ENCODE measurements around the gene TRIM50. TPM values are rescaled to one million over a fixed set of nuclear protein-coding genes. Genes with fewer than 3 reads are reported as not detected.
"Not testable (repeated sequence)": the region's sequence is repeated elsewhere in the genome, so short reads cannot be mapped to it uniquely, and the experiment has no call there.

Gene TRIM50
- not detected for total RNA-seq

DNA sequence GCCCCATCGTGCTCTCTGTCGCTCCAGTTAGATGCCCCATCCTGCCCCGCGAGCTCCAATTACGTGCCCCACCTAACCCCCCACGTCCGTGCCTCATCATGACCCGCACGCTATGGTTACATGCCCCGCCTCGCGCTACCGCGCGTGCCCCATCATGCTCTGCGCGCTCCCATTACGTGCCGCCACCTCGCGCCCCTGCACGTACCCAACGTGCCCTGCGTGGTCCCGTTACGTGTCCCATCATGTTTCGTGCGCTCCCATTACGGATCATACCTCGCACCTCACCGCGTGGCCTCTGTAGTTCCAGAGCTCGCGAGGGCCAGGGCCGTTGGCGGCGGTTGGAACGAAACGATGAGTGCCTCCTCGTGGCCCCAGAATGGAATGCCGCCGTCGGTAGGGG is at the start of gene TRIM50, which contains the start of gene FKBP6:
TSS of gene TRIM50 (minus strand) at position 161 of the 400 bp plus-strand sequence. CDS start 3,295 bp downstream, outside the sequence.
TSS of gene FKBP6 (plus strand) at position 240 of the 400 bp plus-strand sequence. CDS start 268 bp downstream, outside the sequence.
- DNase-seq, result not testable (repeated sequence)

DNA sequence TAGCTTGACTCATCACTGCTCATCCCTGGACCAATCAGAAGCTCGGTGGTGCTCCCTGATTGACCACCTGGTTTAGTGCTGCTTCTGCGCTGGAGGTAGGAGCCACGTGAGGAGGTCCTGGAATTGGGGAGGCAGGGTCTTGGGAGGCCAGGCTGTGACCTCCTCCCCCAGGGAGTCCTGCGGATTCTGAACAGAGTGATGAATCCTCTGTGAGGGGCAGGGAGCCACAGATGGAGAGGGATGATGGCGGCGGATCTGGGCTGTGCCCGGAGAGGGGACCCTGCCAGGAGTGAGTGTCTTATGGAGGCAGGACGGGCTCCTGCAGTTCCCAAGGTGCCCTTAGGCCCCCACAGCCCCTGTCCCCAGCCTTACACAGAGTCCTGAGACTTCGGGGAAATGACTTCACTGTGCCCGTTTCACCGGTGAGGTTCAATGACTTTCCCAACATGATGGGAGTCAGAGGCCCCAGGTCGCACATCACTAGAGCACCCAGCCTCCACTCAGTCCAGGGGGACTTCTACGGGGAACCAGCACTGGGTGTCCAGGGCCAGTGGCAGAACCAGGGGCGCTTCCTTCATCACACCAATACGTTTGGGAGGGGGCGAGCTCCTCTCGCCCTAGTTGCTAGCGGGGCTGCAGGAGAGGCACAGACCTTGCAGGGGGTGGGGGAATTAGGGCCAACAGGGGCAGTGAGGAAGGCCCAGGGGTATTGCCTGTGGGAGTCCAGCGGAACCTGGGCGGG is 49.0 kb upstream of the TRIM50 start:
- DNase-seq, result no peak

- not testable (repeated sequence) for DNase-seq
Measured at GRCh38 chr7:73376262-73376661, 48.4 kb upstream of the TRIM50 start.

DNA sequence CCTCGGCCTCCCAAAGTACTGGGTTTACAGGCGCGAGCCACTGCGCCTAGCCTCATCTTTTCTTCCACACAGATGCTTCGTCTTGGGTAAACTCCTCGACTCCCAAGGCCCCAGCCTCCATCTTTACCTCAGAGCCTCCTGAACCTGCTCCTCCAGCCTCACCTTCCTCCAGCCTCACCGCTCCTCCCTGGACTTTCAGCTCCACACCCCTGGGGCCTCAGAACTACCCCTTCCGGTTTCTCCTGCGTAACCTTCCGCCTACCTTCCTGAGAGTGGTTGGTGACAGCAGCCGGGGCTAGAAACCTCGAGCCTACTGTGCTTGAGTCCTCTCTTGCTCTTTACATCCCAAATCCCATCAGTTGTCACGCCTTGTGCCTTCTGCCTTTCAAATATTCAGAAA is 45.9 kb upstream of the TRIM50 start:
- no peak for DNase-seq

DNA sequence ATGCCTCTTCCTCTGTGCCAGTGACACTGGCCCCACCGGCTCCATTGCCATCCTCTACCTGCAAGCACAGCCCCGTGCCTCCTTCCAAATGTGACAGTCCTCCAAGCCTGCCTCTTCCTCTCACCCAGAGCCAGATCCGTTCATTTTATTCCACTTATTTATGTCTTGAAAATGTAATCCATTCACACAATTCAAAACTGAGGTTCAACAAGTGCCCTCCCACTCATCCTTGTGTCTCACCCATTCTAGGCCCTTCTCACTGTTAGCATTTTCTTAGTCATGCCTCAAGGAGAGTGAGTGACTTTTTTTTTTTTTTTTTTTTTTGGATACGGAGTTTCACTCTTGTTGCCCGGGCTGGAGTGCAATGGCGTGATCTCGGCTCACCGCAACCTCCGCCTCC is 41.7 kb upstream of the TRIM50 start:
- no peak for DNase-seq

DNA sequence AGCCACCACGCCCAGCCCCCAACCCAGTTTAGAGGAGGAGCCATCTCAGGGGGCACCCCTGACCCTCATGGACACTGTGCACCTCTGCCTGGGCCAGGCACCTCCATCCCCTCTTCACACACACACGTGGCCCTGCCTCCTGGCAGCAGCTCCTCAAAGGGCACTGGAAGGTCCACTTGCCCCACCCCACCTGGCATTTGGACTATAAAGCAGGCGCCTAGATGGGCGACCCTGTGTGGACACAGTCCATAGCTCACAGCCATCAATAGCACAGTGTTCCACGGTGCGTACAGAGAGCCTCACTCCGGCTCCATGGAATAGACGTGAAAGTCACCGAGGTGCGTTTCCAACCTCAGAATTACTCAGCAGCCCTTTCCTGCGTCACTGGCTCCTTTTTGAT is 41.1 kb upstream of the TRIM50 start:
- no peak for DNase-seq

DNA sequence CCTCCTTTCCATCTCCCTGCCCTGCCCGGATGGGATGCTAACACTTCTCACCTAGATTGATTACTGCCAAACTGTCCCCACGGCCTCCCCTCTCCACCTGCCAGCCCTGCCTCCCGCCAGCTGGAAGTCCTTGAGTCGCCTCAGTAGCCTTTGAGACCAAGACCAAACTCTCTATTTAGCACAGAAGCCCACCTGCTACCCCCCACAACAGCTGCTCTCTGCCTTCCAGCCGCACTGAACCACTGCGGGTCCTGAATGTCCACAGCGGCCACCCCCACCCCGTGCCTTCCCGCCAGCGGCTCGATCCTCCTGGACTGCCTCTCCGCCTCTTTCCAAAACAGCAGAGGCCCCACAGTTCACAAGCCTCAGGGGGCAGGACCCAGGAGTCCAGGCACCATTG is 39.1 kb upstream of the TRIM50 start:
- DNase-seq, result no peak

DNA sequence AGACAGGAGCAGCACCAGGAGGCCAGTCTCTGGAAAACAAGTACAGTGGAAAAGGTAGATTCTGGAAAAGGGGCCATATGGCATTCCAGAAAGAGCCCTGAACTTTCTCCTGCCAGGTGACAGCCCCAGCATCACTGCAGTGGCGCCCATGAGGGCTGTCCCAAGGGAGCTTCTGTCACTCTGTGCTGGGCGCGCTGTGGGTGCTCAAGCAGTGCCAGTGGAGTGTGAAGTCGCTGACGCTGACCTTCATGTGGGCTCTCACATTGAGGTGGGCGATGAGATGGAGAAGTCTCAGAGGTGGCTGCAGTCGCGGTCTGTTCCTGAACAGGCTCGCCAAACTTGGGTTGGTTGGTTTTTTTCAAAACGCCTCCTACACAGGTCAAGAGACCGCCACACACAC is 38.2 kb upstream of the TRIM50 start:
- DNase-seq, result no peak

DNA sequence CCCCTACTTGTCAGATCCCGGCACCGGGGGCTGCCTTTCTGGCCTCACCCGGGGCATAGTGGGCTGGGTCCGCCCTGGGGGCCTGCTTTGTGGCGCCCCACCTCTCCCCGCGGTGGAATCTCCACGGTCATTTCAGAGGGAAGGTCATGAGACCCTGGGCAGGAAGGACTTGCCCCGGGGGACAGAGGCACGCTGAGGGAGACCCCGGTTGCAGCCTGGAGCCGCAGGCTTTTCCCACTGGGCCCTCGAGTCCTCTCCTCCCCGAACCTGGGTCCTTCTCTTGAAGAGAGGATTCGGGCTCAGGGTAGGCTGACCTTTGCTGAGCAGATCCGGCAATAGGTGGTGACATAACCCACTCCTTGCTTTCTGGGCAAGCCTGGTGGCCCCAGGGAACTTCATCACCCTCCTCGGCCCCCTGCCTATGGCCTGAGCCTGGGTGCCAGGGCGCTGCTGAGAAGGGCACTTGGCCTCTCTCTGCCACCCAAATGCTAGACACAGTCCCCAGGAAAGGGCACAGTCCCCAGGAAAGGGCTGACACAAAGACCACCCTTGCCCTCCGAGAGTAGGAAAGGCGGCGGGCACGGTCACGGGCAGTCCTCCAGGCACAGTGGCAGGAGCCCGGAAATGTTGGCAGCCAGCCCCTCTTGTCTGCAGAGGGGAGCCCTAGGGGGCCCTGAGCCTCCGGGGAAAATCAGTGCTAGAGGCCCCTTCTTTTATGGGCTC is 36.3 kb upstream of the TRIM50 start:
- no peak for DNase-seq

GRCh38 chr7:73363225-73364005 is 35.5 kb upstream of the TRIM50 start:
- no peak for DNase-seq

- not testable (repeated sequence) for DNase-seq
Measured at GRCh38 chr7:73360590-73360989, 32.7 kb upstream of the TRIM50 start.

DNA sequence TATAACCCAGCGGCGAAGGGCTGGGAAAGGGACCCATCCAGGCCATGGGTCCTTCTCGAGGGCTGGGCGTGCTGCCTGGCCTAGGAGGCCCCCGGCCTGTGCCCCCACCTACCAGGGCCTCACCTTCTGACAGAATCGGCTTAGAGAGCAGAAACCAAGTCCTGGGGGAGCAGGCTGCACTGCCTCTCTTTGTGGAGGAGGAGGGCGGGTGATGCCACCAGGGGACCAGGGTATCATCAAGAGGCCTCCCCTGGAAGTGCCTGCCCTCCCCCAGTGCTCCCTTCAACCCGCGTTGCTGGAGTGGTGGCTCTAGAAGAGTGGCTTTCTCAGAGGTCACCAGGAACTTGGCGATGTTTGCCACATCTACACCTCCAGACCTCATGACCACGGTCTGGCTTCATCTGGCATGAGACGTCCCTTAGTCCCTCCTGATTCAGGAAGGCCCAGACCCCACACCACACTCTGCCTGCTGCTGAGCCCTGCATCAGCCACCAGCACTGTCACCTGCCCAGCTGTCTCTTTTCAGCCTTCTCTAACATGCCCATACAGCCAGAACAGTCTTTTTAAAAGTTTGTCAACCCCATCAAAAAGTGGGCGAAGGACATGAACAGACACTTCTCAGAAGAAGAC is 32.0 kb upstream of the TRIM50 start:
- no peak for DNase-seq

DNA sequence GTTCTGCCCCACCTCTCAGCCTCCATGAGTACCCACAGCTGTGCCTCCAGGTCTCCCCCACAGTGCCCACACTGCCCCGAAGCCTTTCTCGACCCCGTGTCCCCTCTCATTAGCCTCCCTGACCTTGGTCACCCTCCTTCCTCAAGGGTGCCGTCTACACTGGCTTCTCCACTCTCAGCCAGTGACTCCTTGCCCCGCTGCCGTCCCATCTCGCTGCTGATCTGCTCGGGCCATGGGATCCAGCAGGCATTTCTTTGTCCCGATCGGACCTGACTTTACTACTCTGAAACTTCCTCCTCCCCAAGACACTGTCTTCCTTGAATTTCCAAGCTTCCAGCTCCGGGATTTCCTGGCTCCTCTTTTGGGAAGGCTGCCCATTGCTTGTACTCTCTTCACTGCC is 31.4 kb upstream of the TRIM50 start:
- DNase-seq, result no peak

- no peak for DNase-seq
Measured at GRCh38 chr7:73358590-73359275, 30.9 kb upstream of the TRIM50 start.

GRCh38 chr7:73356159-73356558 is 28.3 kb upstream of the TRIM50 start:
- DNase-seq, result no peak

GRCh38 chr7:73354821-73355220 is 26.9 kb upstream of the TRIM50 start:
- no peak for DNase-seq

- DNase-seq, result no peak
Measured at GRCh38 chr7:73354196-73354595, 26.3 kb upstream of the TRIM50 start.

DNA sequence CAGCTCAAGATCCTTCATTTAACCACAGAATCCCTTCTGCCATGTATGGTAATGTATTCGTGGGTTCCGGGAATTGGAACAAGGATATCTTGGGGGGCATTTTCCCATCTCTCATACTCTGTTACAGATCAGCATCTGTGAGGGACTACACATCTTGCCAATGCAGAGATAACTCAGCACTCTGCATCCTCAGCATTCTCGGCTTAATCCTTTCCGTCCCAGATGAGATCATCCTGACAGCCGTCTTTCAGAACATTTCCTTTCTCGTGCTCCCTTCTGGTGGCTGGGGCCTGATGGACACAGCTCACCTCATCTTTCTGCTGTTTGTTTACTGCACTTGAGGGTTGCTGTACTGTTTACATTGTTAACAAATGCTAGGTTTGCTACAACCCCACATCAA is 25.4 kb upstream of the TRIM50 start:
- DNase-seq, result no peak

DNA sequence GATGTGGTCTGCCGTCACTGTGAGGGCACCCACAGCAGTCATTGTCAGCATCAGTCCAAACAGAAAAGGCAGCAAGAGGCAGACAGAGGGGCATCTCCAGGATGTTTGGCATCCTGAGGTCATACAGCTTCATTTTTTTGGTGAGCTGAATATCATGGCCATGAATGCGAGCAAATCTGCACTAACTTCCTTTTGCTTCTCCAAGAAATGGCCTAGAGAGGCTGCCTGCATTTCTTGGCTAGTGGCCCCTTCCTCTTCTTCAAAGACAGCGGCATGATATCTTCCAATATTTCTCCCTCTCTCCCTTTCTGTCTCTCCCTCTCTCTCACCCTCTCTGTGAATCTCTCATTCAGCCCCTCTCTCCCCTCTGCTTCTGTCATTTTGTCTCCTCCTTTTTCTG is 24.9 kb upstream of the TRIM50 start:
- no peak for DNase-seq

DNA sequence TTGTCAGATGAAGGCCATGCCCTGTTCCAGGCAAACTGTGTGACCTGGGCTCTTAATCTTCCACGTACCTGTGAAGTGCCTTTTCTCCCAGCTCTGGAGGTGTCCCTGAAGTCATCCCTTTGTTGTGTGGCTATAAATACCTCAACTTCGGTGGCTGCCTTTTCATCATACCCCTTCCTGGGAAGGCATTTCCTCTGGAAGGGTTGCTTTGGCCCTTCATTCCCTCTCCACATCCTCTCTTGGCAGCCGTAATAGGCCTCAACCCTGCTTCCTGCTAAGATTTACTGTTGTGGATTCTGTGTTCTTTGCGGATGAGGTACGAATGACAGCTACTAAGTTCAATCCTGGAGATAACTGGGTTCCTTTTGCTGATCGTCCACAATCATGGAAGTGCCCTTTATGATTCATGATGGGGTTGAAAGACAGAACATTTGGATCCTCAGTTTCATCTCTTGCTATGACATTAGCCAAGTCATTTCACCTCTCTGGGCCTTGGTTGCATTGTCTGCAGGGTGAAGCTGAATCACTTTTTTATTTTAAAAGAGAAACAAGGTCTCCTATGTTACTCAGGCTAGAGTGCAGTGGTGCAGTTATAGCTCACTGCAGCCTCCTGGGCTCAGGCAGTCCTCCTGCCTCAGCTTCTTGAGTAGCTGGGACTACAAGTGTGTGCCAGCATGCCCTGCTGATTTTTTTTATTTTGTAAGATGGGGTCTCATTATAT is 23.7 kb upstream of the TRIM50 start:
- DNase-seq, result no peak

GRCh38 chr7:73350306-73351068 is 22.6 kb upstream of the TRIM50 start:
- DNase-seq, result no peak

Measured in effector CD4-positive, alpha-beta T cell (primary cell).